ENCODE measurements around the gene AATK. TPM values are rescaled to one million over a fixed set of nuclear protein-coding genes. Genes with fewer than 3 reads are reported as not detected.
A peak's percentile ranks its signal among the peaks of the same experiment; 100 is the strongest.

The AATK gene
- total and polyA plus RNA-seq, 2 donors (not counting 3 experiments of a cell fraction or from before 2014, with no cell fraction given), result 0.69 to 1.00 TPM

GRCh38 chr17:81082177-81083073 is 83.6 kb downstream of the AATK start:
- Histone ChIP-seq H3K36me3 (ENCODE audit: control insufficient read depth in 2 of 2, extremely low read depth in 1 of 2, insufficient read depth in 2 of 2, low read length in 2 of 2) (no peaks in the 10 kb centered on the region), H3K9me1 (replicated peaks; ENCODE audit: control insufficient read depth, extremely low read depth, insufficient read depth, low read length) (no peaks in the 10 kb centered on the region), H3K4me1 (ENCODE audit: control insufficient read depth, extremely low read depth, insufficient read depth, low read length) (no peaks in the 10 kb centered on the region), H3K27me3 (ENCODE audit: control insufficient read depth in 2 of 2, insufficient read depth in 2 of 2, low read length in 2 of 2) (no peaks in the 10 kb centered on the region), H3K79me2 (ENCODE audit: control insufficient read depth, insufficient read depth, low read length) (no peaks in the 10 kb centered on the region), H3K9ac (replicated peaks; ENCODE audit: extremely low read depth, insufficient read depth, low read length) (no peak overlapping the region), H3K4me2 (ENCODE audit: insufficient read depth, low read length) (no peak overlapping the region), H3K9me3 (replicated peaks; ENCODE audit: control insufficient read depth, insufficient read depth, low read length) (no peaks in the 10 kb centered on the region), H2AFZ (ENCODE audit: low read depth, low read length) (no peak overlapping the region), H4K20me1 (replicated peaks; ENCODE audit: control insufficient read depth, extremely low read depth, insufficient read depth, low read length) (no peaks in the 10 kb centered on the region), H3K4me3 (replicated peaks in 1 of 3; ENCODE audit: insufficient read depth in 1 of 3, low read depth in 1 of 3, low read length in 3 of 3) (no peak overlapping the region), H3K27ac (ENCODE audit: insufficient read depth, low read depth, low read length) (no peak overlapping the region)
- TF ChIP-seq JUN (IDR thresholded peaks at IDR 0.05; ENCODE audit: borderline replicate concordance, insufficient read depth, insufficient read length, low read depth) (no peak), MYC (IDR thresholded peaks at IDR 0.05; ENCODE audit: low read depth, low read length) (no peak), FOS (IDR thresholded peaks at IDR 0.05; ENCODE audit: borderline replicate concordance, insufficient read depth, low read length) (no peak), POLR2AphosphoS5 (IDR thresholded peaks at IDR 0.05; ENCODE audit: insufficient read depth, low read depth, low read length) (no peak), EZH2 (IDR thresholded peaks at IDR 0.05; ENCODE audit: borderline replicate concordance, low read depth, low read length, severe bottlenecking) (no peak), CTCF (IDR thresholded peaks at IDR 0.05; ENCODE audit: extremely low read depth in 1 of 2, insufficient read depth in 1 of 2, low read depth in 1 of 2, low read length in 2 of 2) (no peak), MAX (IDR thresholded peaks at IDR 0.05; ENCODE audit: insufficient read depth, insufficient read length) (no peak), GATA2 (IDR thresholded peaks at IDR 0.05; ENCODE audit: insufficient read depth, insufficient read length, low read depth, low read length) (no peak)
- peak; percentile 5 for DNase-seq (ENCODE audit: low read depth, low spot score)
- no TSS peak for BruUV-seq (replicated peaks)
- intact Hi-C loops (cut with micrococcal nuclease), result no loop called here
- dilution Hi-C loops (cut with MboI; ENCODE audit: extremely low pct_ligation_motif_present, low sequenced_read_pairs), result no loop called here
- ChIA-PET POLR2A (no interaction called here), CTCF (interaction anchor here (1.0 to 1.2 kb wide), 2 partner anchors 15 to 19 kb away, joined by 3 to 4 read pairs; no protein-coding TSS in a partner anchor)
- no peak for FAIRE-seq

All from endothelial cell of umbilical vein (primary cell).